Right atrium auricular region (tissue), 2 donors: ENCODE data around the gene RERE. TPM values are rescaled to one million over a fixed set of nuclear protein-coding genes. Genes with fewer than 3 reads are reported as not detected.

ENCODE experiments used
- DNase-seq: peaks from one replicate; pipeline ENCODE4 v3.0.0-alpha.2; 2019; ENCODE audit warnings: low spot score
- H3K27ac ChIP-seq, 2 donors: fragments of 200-600 bp; sonication (generic); 1 replicate in 1 of 2; 2 replicates in 1 of 2; pipeline ENCODE4 v1.5.1; 2016 to 2019
- H3K27me3 ChIP-seq, 2 donors: fragments of 200-600 bp; sonication (generic); one replicate each; pipeline versions ENCODE4 v1.5.1 to v1.6.0; 2017 to 2019
- H3K36me3 ChIP-seq: fragments of 200-600 bp; sonication (generic); one replicate; pipeline ENCODE4 v1.5.1; 2016
- H3K4me1 ChIP-seq, 2 donors: fragments of 200-600 bp; sonication (generic); one replicate each; pipeline versions ENCODE4 v1.5.1 to v1.6.0; 2017 to 2019
- H3K4me3 ChIP-seq, 2 donors: fragments of 200-600 bp; sonication (generic); 1 replicate in 1 of 2; 2 replicates in 1 of 2; pipeline ENCODE4 v1.5.1; 2017 to 2019; ENCODE audit warnings: mild to moderate bottlenecking in 1 of 2, moderate library complexity in 1 of 2
- H3K9me3 ChIP-seq, 2 donors: fragments of 200-600 bp; sonication (generic); one replicate each; pipeline ENCODE4 v1.5.1; 2019
- CTCF ChIP-seq, 2 donors: fragments of 200-600 bp; sonication (generic); IDR thresholded peaks; one replicate each; pipeline ENCODE4 v1.5.1; 2019; ENCODE audit warnings: antibody characterized with exemption in 2 of 2
- total RNA-seq, 2 donors: library from RNA; depleted of rRNA; stranded (reverse); fragments of >200 nt; gene quantifications; one replicate each; pipeline ENCODE4 v1.1.0, GENCODE V29; 2016

Gene RERE
- total RNA-seq, 2 donors from 2014 or later = 99.8 to 125 TPM

GRCh38 chr1:8396786-8397406, 420.5 kb downstream of the RERE start:
- peaks cover 0 to 80% of the 10 kb centered on the region in 2 donors for H3K4me1 ChIP-seq
- TF ChIP-seq CTCF (IDR thresholded peaks at IDR 0.05) = no peak

GRCh38 chr1:8396083-8396785, 421.2 kb downstream of the RERE start:
- TF ChIP-seq CTCF (IDR thresholded peaks at IDR 0.05) = no peak
- DNase-seq = no peak
- Histone ChIP-seq H3K27ac (peak overlapping the region; percentile 79 to 86), H3K36me3 (peaks cover 32% of the 10 kb centered on the region), H3K9me3 (no peaks in the 10 kb centered on the region), H3K4me3 (no peak overlapping the region), H3K4me1 (peaks cover 0 to 84% of the 10 kb centered on the region in 2 donors), H3K27me3 (no peaks in the 10 kb centered on the region)

More at GRCh38 chr1:8396786-8397406, 420.5 kb downstream of the RERE start:
- DNase-seq = peak; percentile 83
- Histone ChIP-seq H3K27ac (peak overlapping the region; percentile 79 to 86), H3K27me3 (no peaks in the 10 kb centered on the region), H3K36me3 (peaks cover 39% of the 10 kb centered on the region), H3K9me3 (no peaks in the 10 kb centered on the region), H3K4me3 (no peak overlapping the region)

GRCh38 chr1:8395433-8395866, 422.0 kb downstream of the RERE start:
- H3K27me3 ChIP-seq = no peaks in the 10 kb centered on the region
- H3K4me1 ChIP-seq = peaks cover 0 to 90% of the 10 kb centered on the region in 2 donors
- no peak overlapping the region for H3K4me3 ChIP-seq
- no peaks in the 10 kb centered on the region for H3K9me3 ChIP-seq
- TF ChIP-seq CTCF (IDR thresholded peaks at IDR 0.05) = no peak
- peak overlapping the region; percentile 79 to 86 for H3K27ac ChIP-seq
- peaks cover 29% of the 10 kb centered on the region for H3K36me3 ChIP-seq
- no peak for DNase-seq

GRCh38 chr1:8394456-8395321, 422.8 kb downstream of the RERE start:
- DNase-seq = no peak
- H3K36me3 ChIP-seq = peaks cover 29% of the 10 kb centered on the region
- H3K4me3 ChIP-seq = no peak overlapping the region
- no peak for TF ChIP-seq CTCF (IDR thresholded peaks at IDR 0.05)
- no peaks in the 10 kb centered on the region for H3K9me3 ChIP-seq
- peaks cover 0 to 94% of the 10 kb centered on the region in 2 donors for H3K4me1 ChIP-seq
- peak overlapping the region; percentile 79 to 86 for H3K27ac ChIP-seq
- H3K27me3 ChIP-seq = no peaks in the 10 kb centered on the region

- DNase-seq = no peak
- Histone ChIP-seq H3K4me3 (no peak overlapping the region), H3K36me3 (peaks cover 28% of the 10 kb centered on the region), H3K27me3 (no peaks in the 10 kb centered on the region), H3K9me3 (no peaks in the 10 kb centered on the region), H3K4me1 (peaks cover 0 to 85% of the 10 kb centered on the region in 2 donors), H3K27ac (peak overlapping the region; percentile 15 to 86)
- TF ChIP-seq CTCF (IDR thresholded peaks at IDR 0.05) = no peak
Measured at GRCh38 chr1:8392522-8392921, 424.9 kb downstream of the RERE start.
